PC-3 (cell line): ENCODE data around the gene TMEM94. TPM values are rescaled to one million over a fixed set of nuclear protein-coding genes. Genes with fewer than 3 reads are reported as not detected.

ENCODE experiments used
- ATAC-seq: fragments of 200-7000 bp; cut with Tn5 transposase; 2 replicates; pipeline ENCODE4 v1.9.1; 2020; ENCODE audit warnings: mild to moderate bottlenecking, moderate library complexity
- BruUV-seq: library from RNA; stranded (reverse); fragments of 400-500 nt; replicated peaks from 2 replicates; lab custom pipeline; 2021; lab: Mats Ljungman, UMichigan
- CTCF ChIA-PET: fragments of 300-600 bp; sonication (Branson Sonifier 250); formaldehyde crosslinking; loops from one replicate; lab custom pipeline; 2022; ENCODE audit warnings: antibody characterized with exemption; lab: Charles Lee
- POLR2A ChIA-PET: fragments of 300-600 bp; sonication (Branson Sonifier 250); formaldehyde crosslinking; loops from one replicate; lab custom pipeline; 2022; ENCODE audit warnings: antibody characterized with exemption; ENCODE audit not compliant: unreplicated experiment; lab: Charles Lee
- DNase-seq: peaks from one replicate; pipeline ENCODE4 v3.0.0-alpha.2; 2015
- H2AFZ ChIP-seq: fragments of 300-600 bp; sonication (generic); 2 replicates; pipeline ENCODE4 v1.6.0; 2016; ENCODE audit warnings: antibody characterized with exemption, low read length
- H3F3A ChIP-seq: fragments of 300-600 bp; sonication (generic); one replicate; pipeline ENCODE4 v1.6.0; 2017; ENCODE audit warnings: antibody characterized with exemption, low read length, control low read depth, mild to moderate bottlenecking; ENCODE audit not compliant: unreplicated experiment
- H3K27ac ChIP-seq: fragments of 300-600 bp; sonication (generic); 2 replicates; pipeline ENCODE4 v1.5.1; 2016; ENCODE audit warnings: mild to moderate bottlenecking, low read length
- H3K27me3 ChIP-seq: fragments of 300-600 bp; sonication (generic); 2 replicates; pipeline ENCODE4 v1.6.1; 2016; ENCODE audit warnings: low read length, mixed read lengths
- H3K36me3 ChIP-seq: fragments of 300-600 bp; sonication (generic); 2 replicates; pipeline ENCODE4 v1.6.1; 2016; ENCODE audit warnings: low read depth, mixed run types, low read length, mixed read lengths
- H3K4me1 ChIP-seq: fragments of 300-600 bp; sonication (generic); 2 replicates; pipeline ENCODE4 v1.5.1; 2016; ENCODE audit warnings: low read length; ENCODE audit not compliant: insufficient read depth
- H3K4me2 ChIP-seq: fragments of 300-600 bp; sonication (generic); 2 replicates; pipeline ENCODE4 v1.6.0; 2016; ENCODE audit warnings: low read length
- H3K4me3 ChIP-seq: fragments of 300-600 bp; sonication (generic); 2 replicates; pipeline ENCODE4 v1.5.1; 2016; ENCODE audit warnings: mild to moderate bottlenecking, low read length, mixed read lengths
- H3K79me2 ChIP-seq: fragments of 300-600 bp; sonication (generic); 2 replicates; pipeline ENCODE4 v1.6.1; 2017; ENCODE audit warnings: low read length, mixed read lengths
- H3K9ac ChIP-seq: fragments of 300-600 bp; sonication (generic); 2 replicates; pipeline ENCODE4 v1.6.0; 2016; ENCODE audit warnings: mild to moderate bottlenecking, low read length
- H3K9me2 ChIP-seq: fragments of 300-600 bp; sonication (generic); replicated peaks from 2 replicates; pipeline ENCODE4 v1.6.1; 2016; ENCODE audit warnings: mixed run types, low read length, mixed read lengths
- H3K9me3 ChIP-seq: fragments of 300-600 bp; sonication (generic); 2 replicates; pipeline ENCODE4 v1.6.1; 2016; ENCODE audit warnings: low read length, mixed read lengths
- H4K20me1 ChIP-seq: fragments of 300-600 bp; sonication (generic); 2 replicates; pipeline ENCODE4 v1.6.1; 2016; ENCODE audit warnings: low read length, mixed read lengths
- CTCF ChIP-seq: fragments of 300-600 bp; sonication (generic); conservative IDR thresholded peaks from 2 replicates; pipeline ENCODE4 v1.5.1; 2017; ENCODE audit warnings: antibody characterized with exemption, low read depth, mild to moderate bottlenecking, low read length
- EZH2 ChIP-seq: fragments of 300-600 bp; sonication (generic); IDR thresholded peaks from one replicate; pipeline ENCODE4 v1.6.1; 2017; ENCODE audit warnings: antibody characterized with exemption, mild to moderate bottlenecking, low read length; ENCODE audit not compliant: unreplicated experiment
- EZH2phosphoT487 ChIP-seq: fragments of 300-600 bp; sonication (generic); IDR thresholded peaks from 2 replicates; pipeline ENCODE4 v1.6.1; 2018; ENCODE audit warnings: mild to moderate bottlenecking, antibody characterized with exemption, low read length, borderline replicate concordance
- intact Hi-C: fragments of 100-400 bp; cut with micrococcal nuclease; formaldehyde crosslinking; loops from 2 replicates; pipeline ENCODE4 v1.9.0; 2023
- total RNA-seq: library from RNA; depleted of rRNA; stranded (reverse); fragments of >200 nt; gene quantifications from 2 replicates; pipeline ENCODE4 v1.2.3, GENCODE V29; 2014

Gene TMEM94
- total RNA-seq, 1 experiment from 2014 or later: 45.6 TPM

GRCh38 chr17:75488693-75489510 is 32.5 kb downstream of the TMEM94 start:
- Histone ChIP-seq H4K20me1 (no peaks in the 10 kb centered on the region), H3K9me2 (no peaks in the 10 kb centered on the region), H3K36me3 (peaks cover 12% of the 10 kb centered on the region), H3K4me2 (no peak overlapping the region), H3K4me3 (no peak overlapping the region), H2AFZ (no peak overlapping the region), H3K4me1 (no peaks in the 10 kb centered on the region), H3F3A (no peaks in the 10 kb centered on the region), H3K27ac (no peak overlapping the region), H3K9me3 (no peaks in the 10 kb centered on the region), H3K79me2 (no peaks in the 10 kb centered on the region), H3K27me3 (no peaks in the 10 kb centered on the region), H3K9ac (no peak overlapping the region)
- no peak for TF ChIP-seq EZH2phosphoT487
- TF ChIP-seq CTCF: no peak
- TF ChIP-seq EZH2: no peak
- no TSS peak for BruUV-seq
- ATAC-seq: no peak
- ChIA-PET POLR2A (no interaction called here), CTCF (no interaction called here)
- intact Hi-C loops: no loop called here
- no peak for DNase-seq

GRCh38 chr17:75489511-75489955 is 33.1 kb downstream of the TMEM94 start:
- TF ChIP-seq EZH2phosphoT487 (no peak), CTCF (no peak), EZH2 (no peak)
- no peaks in the 10 kb centered on the region for H3K9me2 ChIP-seq
- H3K9ac ChIP-seq: no peak overlapping the region
- no TSS peak for BruUV-seq
- no peaks in the 10 kb centered on the region for H3K27me3 ChIP-seq
- H3K4me1 ChIP-seq: no peaks in the 10 kb centered on the region
- intact Hi-C loops: no loop called here
- no peak overlapping the region for H3K4me3 ChIP-seq
- H3K27ac ChIP-seq: no peak overlapping the region
- no peaks in the 10 kb centered on the region for H4K20me1 ChIP-seq
- no peak overlapping the region for H2AFZ ChIP-seq
- ATAC-seq (no peak), DNase-seq (no peak)
- H3K36me3 ChIP-seq: peaks cover 12% of the 10 kb centered on the region
- no peaks in the 10 kb centered on the region for H3K9me3 ChIP-seq
- ChIA-PET POLR2A (no interaction called here), CTCF (no interaction called here)
- no peaks in the 10 kb centered on the region for H3K79me2 ChIP-seq
- H3K4me2 ChIP-seq: no peak overlapping the region
- H3F3A ChIP-seq: no peaks in the 10 kb centered on the region

- no peaks in the 10 kb centered on the region for H3F3A ChIP-seq
- no peaks in the 10 kb centered on the region for H3K27me3 ChIP-seq
- intact Hi-C loops: no loop called here
- peaks cover 12% of the 10 kb centered on the region for H3K36me3 ChIP-seq
- TF ChIP-seq CTCF (no peak), EZH2 (no peak), EZH2phosphoT487 (no peak)
- ChIA-PET POLR2A (no interaction called here), CTCF (interaction anchor here (0.6 kb wide), 1 partner anchor 9 kb away, joined by 5 read pairs; no protein-coding TSS in a partner anchor)
- BruUV-seq: no TSS peak
- no peaks in the 10 kb centered on the region for H3K9me2 ChIP-seq
- H3K9ac ChIP-seq: no peak overlapping the region
- H4K20me1 ChIP-seq: no peaks in the 10 kb centered on the region
- H3K4me1 ChIP-seq: no peaks in the 10 kb centered on the region
- ATAC-seq (no peak; the same call in 1 of the 2 replicates), DNase-seq (no peak)
- no peaks in the 10 kb centered on the region for H3K79me2 ChIP-seq
- H3K27ac ChIP-seq: no peak overlapping the region
- H3K4me2 ChIP-seq: no peak overlapping the region
- H3K9me3 ChIP-seq: no peaks in the 10 kb centered on the region
- no peak overlapping the region for H3K4me3 ChIP-seq
- no peak overlapping the region for H2AFZ ChIP-seq
Measured at GRCh38 chr17:75490173-75490743, 33.8 kb downstream of the TMEM94 start.
